GM18907 (cell line): ENCODE results near the gene IL17D.
"Not testable (repeated sequence)": the region's sequence is repeated elsewhere in the genome, so short reads cannot be mapped to it uniquely, and the experiment has no call there.

Experiments
- ATAC-seq: cut with Tn5 transposase; IDR thresholded peaks from one replicate; pipeline ENCODE4 v1.9.1; 2021; ENCODE audit warnings: mild to moderate bottlenecking, moderate library complexity; ENCODE audit not compliant: unreplicated experiment

Gene IL17D

GRCh38 chr13:20717581-20718542 is 14.4 kb downstream of the IL17D start:
- no peak for ATAC-seq

- ATAC-seq = no peak
Measured at GRCh38 chr13:20718958-20719566, 15.6 kb downstream of the IL17D start.

GRCh38 chr13:20719783-20720182 is 16.3 kb downstream of the IL17D start:
- ATAC-seq = no peak

GRCh38 chr13:20720499-20720898 is 17.0 kb downstream of the IL17D start:
- ATAC-seq = no peak

- ATAC-seq = no peak
Measured at GRCh38 chr13:20721058-20721453, 17.6 kb downstream of the IL17D start.

GRCh38 chr13:20721454-20722357 is 18.2 kb downstream of the IL17D start:
- no peak for ATAC-seq

- no peak for ATAC-seq
Measured at GRCh38 chr13:20727856-20728255, 24.4 kb downstream of the IL17D start.

GRCh38 chr13:20728579-20729311 is 25.2 kb downstream of the IL17D start:
- no peak for ATAC-seq

- ATAC-seq = no peak
Measured at GRCh38 chr13:20729633-20730585, 26.4 kb downstream of the IL17D start.

GRCh38 chr13:20738616-20739015 is 35.1 kb downstream of the IL17D start:
- no peak for ATAC-seq

GRCh38 chr13:20740021-20740420 is 36.5 kb downstream of the IL17D start:
- ATAC-seq = no peak

GRCh38 chr13:20743830-20744404 is 40.4 kb downstream of the IL17D start:
- ATAC-seq = not testable (repeated sequence)

- ATAC-seq = no peak
Measured at GRCh38 chr13:20749377-20749776, 45.9 kb downstream of the IL17D start.

GRCh38 chr13:20754009-20754408 is 50.5 kb downstream of the IL17D start:
- no peak for ATAC-seq

- ATAC-seq = no peak
Measured at GRCh38 chr13:20760872-20761271, 57.4 kb downstream of the IL17D start.

- ATAC-seq = no peak
Measured at GRCh38 chr13:20767309-20767943, 63.9 kb downstream of the IL17D start.

GRCh38 chr13:20769091-20769490 is 65.6 kb downstream of the IL17D start:
- no peak for ATAC-seq

GRCh38 chr13:20769834-20770233 is 66.3 kb downstream of the IL17D start:
- no peak for ATAC-seq
